Measurements from ENCODE around the gene MIDN.

DNA sequence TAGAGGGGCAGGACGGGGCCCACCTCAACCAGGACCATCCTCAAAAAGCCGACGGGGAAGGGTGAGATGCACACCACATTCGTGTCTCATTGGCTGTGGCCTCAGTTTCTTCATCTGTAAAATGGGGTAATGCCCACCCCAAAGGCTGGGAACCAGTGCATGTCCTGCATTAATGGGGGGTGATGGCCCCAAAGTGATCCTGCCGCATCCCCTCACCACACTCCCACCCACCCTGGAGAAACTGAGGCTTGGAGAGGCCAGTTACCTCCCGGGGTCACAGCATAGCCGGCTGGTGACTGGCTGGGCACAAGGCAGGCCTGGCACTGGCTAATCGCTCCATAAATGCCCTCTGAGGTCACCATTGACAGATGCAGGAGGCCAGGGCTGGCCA lies 640 bp upstream of the MIDN start:
- TF ChIP-seq, protein P1, sequence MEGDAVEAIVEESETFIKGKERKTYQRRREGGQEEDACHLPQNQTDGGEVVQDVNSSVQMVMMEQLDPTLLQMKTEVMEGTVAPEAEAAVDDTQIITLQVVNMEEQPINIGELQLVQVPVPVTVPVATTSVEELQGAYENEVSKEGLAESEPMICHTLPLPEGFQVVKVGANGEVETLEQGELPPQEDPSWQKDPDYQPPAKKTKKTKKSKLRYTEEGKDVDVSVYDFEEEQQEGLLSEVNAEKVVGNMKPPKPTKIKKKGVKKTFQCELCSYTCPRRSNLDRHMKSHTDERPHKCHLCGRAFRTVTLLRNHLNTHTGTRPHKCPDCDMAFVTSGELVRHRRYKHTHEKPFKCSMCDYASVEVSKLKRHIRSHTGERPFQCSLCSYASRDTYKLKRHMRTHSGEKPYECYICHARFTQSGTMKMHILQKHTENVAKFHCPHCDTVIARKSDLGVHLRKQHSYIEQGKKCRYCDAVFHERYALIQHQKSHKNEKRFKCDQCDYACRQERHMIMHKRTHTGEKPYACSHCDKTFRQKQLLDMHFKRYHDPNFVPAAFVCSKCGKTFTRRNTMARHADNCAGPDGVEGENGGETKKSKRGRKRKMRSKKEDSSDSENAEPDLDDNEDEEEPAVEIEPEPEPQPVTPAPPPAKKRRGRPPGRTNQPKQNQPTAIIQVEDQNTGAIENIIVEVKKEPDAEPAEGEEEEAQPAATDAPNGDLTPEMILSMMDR (conservative IDR thresholded peaks at IDR 0.05), result no peak
- TF ChIP-seq ZFX (IDR thresholded peaks at IDR 0.05), result no peak
